Fibroblast of villous mesenchyme (primary cell): ENCODE data around the gene AUTS2. TPM values are rescaled to one million over a fixed set of nuclear protein-coding genes. Genes with fewer than 3 reads are reported as not detected.

Experiments used
- DNase-seq: peaks from one replicate; pipeline ENCODE4 v3.0.0-alpha.2; 2010; ENCODE audit warnings: low read depth
- H3K4me3 ChIP-seq: 2 replicates; pipeline ENCODE4 v1.5.1; 2011; ENCODE audit warnings: low read depth, mild to moderate bottlenecking, low read length
- total RNA-seq: library from RNA; depleted of rRNA; stranded (reverse); fragments of >200 nt; gene quantifications from 2 replicates; pipeline ENCODE4 v1.2.3, GENCODE V29; 2012
- TF ChIP-seq, protein P1 (sequence below): IDR thresholded peaks from 2 replicates; pipeline ENCODE4 v1.5.1; 2012; ENCODE audit warnings: low read depth, mild to moderate bottlenecking, low read length; ENCODE audit not compliant: insufficient read depth

The AUTS2 gene
- total RNA-seq, 1 donor: 3.9 TPM

DNA sequence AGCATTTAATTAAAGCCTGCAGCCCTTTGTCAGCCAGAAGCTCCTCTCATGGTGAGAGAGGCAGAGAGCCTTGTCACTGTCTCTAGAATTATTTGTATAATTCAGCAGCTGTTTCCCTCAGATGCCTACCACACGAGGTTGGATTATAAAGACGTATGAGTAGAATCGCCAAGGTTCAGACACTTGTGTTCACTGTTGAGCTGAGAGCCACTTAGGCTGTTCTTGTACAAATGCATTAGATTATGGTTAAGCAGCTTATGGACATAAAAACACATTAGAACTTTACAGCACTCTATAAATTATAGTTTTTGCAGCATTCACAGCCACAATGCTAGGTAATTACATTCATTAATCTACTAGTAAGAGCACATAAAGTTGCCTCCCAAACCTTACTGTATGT, 282.6 kb downstream of the AUTS2 start:
- DNase-seq: no peak
- H3K4me3 ChIP-seq: no peak overlapping the region
- TF ChIP-seq, protein P1, sequence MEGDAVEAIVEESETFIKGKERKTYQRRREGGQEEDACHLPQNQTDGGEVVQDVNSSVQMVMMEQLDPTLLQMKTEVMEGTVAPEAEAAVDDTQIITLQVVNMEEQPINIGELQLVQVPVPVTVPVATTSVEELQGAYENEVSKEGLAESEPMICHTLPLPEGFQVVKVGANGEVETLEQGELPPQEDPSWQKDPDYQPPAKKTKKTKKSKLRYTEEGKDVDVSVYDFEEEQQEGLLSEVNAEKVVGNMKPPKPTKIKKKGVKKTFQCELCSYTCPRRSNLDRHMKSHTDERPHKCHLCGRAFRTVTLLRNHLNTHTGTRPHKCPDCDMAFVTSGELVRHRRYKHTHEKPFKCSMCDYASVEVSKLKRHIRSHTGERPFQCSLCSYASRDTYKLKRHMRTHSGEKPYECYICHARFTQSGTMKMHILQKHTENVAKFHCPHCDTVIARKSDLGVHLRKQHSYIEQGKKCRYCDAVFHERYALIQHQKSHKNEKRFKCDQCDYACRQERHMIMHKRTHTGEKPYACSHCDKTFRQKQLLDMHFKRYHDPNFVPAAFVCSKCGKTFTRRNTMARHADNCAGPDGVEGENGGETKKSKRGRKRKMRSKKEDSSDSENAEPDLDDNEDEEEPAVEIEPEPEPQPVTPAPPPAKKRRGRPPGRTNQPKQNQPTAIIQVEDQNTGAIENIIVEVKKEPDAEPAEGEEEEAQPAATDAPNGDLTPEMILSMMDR: no peak

DNA sequence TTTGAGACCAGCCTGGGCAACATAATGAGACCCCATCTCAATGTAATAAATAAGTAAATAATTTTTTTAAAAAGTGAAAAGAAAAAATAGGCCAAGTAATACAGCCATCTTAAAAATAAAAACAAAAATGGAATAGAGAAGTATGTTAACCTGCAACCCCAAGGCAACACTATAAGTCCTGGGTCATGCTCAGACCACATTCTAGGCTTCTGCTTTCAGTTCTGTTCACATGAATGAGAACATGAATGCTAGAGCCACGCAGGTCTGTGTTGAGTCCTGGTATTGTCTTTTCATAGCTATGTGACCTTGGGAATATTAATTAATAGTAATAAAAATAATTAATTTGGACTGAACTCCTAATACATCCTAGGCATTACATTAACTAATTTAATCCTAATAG, 284.0 kb downstream of the AUTS2 start:
- DNase-seq: no peak
- TF ChIP-seq, protein P1: no peak
- no peak overlapping the region for H3K4me3 ChIP-seq

DNA sequence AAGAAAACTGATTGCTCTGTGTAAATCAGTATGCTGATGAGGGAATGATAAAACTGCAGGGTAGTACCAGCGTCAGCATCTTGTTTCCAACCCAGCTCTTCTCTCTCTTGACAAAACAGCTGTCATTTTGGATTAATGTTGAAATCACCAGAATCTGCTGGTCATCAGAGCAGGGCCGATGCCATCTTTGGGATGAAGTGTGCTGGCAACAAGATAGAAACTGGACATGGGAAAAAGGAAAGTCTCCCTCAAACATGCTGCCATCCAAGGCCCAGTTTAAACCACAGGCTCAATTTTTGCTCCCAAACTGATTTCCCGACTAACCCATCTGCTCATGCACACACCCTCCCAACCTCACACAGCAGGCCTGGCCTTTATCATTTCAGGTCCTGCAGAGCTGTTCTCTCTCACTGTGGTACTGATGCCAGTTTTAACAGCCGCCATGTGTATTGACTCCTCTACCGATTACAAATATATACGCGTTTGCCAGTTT, 285.2 kb downstream of the AUTS2 start:
- H3K4me3 ChIP-seq: no peak overlapping the region
- DNase-seq: no peak
- TF ChIP-seq, protein P1: no peak

DNA sequence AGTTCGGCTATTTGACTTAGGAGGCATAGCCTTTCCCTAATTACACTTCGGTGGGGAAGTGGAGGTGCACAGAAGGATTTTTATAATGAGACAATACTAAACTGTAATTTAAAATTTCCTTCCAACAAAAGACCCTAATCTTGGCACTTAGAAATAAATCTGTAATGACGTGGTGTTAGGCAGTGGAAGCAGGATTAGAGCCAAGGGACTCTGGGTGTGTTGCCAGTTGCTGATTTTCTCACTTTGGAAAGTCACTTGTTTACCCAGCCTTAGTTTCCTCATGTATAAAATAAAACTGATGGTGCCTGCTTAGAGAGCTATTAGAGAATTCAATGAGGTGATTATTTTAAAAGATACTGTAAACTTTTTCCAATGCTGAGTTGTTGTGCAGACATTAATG, 287.2 kb downstream of the AUTS2 start:
- no peak for DNase-seq
- no peak overlapping the region for H3K4me3 ChIP-seq
- TF ChIP-seq, protein P1: no peak

DNA sequence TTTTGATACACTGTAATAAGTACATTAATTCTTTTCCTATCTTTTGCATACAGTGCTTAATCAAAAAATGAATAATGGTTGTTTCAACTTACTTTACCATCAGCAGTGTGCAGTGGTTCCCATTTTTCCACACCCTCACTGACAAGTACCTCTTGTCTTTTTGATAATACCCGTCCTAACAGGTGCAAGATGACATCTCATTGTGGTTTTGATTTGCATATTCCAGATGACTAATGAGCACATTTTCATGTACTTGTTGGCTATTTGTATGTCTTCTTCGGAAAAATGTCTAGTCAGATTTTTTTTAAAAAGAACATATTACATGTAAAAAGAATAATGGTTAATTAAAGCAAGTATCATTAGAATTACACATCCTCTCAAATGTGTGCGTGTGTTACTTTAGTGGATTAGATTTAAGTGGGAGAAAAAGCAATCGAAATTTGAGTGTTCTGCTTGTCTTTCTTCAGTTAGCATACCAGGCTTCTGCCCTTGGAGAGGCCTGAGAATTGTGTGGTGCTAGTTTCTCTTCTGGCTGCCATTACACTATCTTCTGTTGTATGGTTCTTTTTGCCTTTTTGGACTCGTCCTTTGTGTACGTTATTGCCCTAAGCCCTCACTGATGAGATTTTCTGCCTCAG, 291.2 kb downstream of the AUTS2 start:
- no peak for DNase-seq
- no peak overlapping the region for H3K4me3 ChIP-seq
- TF ChIP-seq, protein P1: no peak

DNA sequence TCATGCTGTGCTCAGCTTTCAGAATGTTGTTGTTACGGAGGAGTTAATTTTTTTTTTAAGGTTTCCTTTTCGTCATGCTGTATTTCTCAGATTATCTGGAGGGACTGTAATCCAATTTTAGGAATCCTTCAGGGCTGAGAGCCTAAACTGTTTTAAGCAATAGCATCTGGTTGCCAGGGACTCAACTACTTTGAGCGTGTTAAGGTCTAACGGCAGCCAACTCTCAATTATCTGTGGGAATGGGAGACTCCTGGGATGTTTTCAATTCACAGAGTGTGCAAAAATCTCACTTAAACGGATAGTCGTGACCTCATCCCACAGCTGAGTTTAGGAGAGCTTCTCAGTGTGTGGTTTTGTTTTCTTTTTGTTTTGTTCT, 291.7 kb downstream of the AUTS2 start:
- no peak overlapping the region for H3K4me3 ChIP-seq
- TF ChIP-seq, protein P1: no peak
- DNase-seq: no peak

DNA sequence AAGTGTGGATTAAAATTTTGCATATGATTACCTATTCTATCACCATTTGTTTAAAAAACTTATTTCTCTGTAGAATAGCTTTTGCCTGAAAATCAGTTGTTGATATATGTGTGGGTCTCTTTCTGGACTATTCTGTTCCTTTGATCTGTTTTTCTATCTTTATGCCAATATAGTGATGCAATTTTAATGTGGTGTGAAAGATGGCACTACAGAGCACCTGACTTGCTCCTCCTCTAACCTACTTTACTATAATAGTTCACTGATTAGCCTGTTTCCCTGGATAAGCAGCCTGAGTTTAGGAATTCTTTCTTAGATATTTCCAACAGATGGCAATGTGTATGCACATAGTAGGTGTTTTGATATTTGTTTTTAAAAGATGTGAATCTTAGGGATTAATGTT, 294.5 kb downstream of the AUTS2 start:
- DNase-seq: no peak
- TF ChIP-seq, protein P1: no peak
- H3K4me3 ChIP-seq: no peak overlapping the region
